ENCODE data around the gene IPMK.
A peak's percentile ranks its signal among the peaks of the same experiment; 100 is the strongest.

The IPMK gene

DNA sequence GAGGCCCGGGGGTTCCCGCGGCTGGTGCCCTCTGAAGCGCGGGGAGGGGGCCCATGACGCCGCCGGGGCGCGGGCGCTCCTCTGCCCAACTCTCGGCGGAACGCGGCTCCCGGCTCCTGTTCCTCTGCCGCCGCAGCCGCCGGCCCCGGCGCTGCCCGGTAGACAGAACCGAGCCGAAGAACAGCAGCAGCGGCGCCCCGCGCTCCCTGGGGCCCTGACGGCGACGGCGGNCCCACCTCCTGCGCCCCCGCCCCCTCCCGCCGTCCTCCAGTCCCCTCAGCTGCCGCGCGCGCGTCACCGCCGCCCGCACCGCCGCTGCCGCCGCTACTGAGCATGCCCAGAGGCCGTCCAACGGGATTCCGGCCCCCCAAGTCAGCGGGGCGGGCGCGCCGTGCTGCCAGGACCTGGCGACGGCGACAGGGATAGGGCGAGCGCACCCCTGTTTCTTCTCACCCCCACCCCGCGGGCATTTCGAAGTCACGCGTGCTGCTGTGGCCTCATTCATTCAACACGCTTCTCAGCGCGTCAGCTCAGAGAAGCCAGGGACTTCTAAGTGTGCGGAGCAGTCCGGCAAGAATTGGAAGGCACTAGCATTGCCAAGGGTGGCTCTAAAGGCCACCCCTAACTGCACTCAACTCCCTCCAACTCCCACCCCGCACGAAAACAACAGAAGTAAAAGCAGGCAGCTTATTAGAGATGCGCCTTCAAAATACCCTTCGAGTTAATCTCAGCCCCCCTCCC, at the start of gene IPMK:
Gene IPMK (minus strand): TSS at position 182 of the 741 bp plus-strand sequence. CDS start 283 bp downstream, outside the sequence.
- DNase-seq: peak; percentile 74

DNA sequence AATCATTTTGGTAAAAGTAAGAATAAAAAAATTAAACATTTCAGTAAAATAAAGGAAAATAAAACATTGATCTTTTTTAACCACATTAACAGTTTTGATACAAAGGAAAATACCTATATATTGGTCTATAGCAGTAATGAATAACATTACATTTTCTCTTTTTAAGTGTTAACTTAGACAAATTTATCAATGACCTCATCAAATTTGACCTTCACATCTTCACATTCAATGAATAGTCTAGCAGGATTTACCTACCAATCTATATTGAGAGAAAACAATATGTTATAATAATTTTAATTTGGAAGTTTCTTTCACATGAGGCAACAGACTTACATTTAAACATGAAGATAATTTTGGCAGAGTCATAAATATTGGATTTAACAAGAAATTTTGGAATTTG, 49.2 kb upstream of the IPMK start:
- DNase-seq: no peak

DNA sequence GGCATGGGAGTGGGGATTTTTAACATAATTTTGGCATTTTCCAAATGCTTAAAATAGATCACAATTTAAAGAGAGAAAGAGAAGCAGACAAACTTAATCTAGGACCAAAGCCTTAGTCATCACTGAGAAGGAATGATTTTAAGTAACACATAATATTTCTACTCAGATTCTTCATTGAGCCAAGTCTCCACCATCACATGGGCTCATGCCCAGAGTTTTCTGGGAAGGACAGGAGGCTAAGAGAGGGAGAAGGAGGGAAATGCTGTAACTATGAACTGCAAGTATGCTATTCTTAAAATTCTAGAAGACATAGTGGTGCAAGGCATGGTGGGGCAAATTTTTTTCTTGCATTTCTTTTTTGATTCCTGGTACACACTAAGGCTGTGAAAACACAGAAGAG, 43.3 kb upstream of the IPMK start:
- DNase-seq: no peak

DNA sequence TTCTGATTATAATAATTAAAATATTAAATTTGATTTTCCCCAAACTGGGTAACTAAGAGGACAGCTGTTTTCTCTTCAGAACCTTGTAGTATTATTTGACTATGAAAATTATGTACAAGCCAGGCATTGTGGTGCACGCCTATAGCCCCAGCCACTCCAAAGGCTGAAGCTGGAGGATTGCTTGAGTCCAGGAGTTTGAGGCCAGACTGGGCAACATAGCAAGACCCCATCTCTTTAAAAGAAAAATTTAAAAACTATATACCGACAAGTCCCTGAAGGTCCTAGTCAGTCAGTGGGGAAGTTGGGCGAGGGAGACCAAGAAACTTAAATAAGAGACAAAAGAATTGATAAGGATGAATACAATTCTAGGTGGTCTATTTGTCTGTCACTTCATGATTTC, 40.0 kb upstream of the IPMK start:
- DNase-seq: no peak

- DNase-seq: no peak
Observed at GRCh38 chr10:58305821-58306220, 38.1 kb upstream of the IPMK start.

GRCh38 chr10:58304099-58304633, 36.5 kb upstream of the IPMK start:
- no peak for DNase-seq

DNA sequence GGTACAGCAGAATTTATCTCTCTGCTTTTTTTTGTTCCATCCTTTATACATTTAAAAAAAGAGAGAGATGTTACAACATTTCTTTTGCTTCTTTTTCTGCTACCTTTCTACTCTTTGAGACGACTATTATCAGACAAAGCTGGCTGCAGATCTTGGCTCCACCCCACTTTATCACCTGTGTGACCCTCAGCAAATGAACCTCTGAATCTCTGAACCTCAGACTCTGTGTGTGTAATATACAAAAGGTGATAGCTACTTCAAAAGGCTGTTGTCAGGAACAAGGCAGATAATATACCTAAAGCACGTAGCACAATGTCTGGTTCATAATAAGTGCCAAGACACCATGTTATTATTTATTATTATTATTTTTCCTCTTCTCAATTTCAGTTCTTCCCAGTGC, 34.6 kb upstream of the IPMK start:
- no peak for DNase-seq

GRCh38 chr10:58300676-58301075, 33.0 kb upstream of the IPMK start:
- no peak for DNase-seq

GRCh38 chr10:58299580-58299979, 31.9 kb upstream of the IPMK start:
- DNase-seq: peak; percentile 6

GRCh38 chr10:58293989-58294388, 26.3 kb upstream of the IPMK start:
- no peak for DNase-seq

DNA sequence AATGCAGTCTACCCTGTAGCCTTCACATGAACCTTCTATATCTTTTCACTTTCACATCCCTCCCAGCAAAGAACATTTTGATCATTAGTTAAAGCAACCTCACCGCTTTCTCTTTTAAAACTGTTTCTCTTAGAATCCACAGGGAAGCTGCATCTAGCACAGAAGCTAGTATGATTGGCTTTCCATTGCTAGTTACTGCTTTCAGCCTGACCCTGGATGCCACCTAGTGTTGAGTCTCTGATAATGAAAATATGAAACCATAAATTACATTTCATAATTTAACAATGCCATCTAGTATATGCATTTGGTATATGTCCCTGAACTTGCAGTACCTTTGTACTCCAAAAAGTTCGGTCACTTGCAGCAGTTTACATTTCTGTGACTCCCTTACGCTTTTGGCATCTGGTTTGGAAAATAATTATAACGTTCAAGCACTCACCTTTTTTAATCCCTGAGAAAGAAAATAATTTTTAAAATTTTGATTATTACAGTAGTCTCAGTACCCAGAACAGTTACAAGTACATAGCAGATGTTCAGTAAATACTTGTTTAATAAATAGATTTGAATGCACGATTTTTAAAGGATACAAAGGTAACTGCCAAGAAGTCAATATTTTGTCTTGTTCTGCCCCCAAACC, 24.0 kb upstream of the IPMK start:
- DNase-seq: no peak

DNA sequence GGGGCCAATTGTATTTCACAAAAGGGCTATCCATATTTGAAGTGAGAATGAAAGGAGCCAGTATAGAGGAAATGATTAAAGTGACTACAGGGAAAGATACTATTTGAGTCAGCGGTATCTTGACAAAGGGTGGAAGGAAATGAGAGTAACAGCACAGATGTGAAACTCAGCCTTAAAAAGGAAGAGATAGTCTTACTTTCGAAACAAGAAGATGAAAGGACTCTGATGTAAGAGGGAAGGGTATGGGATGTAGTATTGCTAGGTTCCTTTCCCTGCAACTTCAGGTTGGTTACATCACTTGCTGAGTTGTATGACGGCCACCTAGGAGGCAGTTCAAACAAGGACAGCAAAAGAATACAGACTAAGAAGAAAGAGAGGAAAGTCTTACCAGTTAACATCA, 14.9 kb upstream of the IPMK start:
- DNase-seq: no peak

DNA sequence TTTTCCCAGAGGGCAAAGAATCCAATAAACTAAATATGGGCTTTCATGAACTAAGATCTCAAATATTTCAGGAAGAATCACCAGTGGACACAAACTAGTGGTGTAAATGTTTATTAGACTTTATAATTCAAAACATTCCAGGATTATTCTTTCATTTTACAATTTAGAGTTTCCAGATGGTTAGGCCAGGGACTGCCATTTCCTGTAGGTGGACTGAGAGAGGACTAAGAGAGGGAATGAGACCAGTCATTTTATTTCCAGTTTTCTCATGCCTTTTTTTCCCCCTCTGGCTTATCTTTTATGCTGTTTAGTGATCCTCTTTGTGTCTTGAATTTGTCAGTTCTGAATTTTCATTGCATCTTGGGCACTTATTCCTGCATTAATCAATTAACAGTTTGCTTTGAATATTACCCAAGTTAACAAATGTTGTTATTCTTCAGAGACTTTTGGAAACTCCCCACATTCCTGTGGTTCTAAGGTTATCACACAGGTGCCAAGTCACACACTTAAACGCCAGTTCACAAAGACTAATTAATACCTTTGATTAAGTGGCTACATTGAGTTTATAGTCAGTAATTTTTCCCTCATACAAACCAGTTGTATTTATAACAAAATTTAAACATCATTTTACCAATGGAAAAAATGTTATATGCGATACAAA, 13.5 kb upstream of the IPMK start:
- DNase-seq: no peak

GRCh38 chr10:58280477-58280876, 12.8 kb upstream of the IPMK start:
- no peak for DNase-seq

- DNase-seq: no peak
Observed at GRCh38 chr10:58278962-58279307, 11.2 kb upstream of the IPMK start.

DNA sequence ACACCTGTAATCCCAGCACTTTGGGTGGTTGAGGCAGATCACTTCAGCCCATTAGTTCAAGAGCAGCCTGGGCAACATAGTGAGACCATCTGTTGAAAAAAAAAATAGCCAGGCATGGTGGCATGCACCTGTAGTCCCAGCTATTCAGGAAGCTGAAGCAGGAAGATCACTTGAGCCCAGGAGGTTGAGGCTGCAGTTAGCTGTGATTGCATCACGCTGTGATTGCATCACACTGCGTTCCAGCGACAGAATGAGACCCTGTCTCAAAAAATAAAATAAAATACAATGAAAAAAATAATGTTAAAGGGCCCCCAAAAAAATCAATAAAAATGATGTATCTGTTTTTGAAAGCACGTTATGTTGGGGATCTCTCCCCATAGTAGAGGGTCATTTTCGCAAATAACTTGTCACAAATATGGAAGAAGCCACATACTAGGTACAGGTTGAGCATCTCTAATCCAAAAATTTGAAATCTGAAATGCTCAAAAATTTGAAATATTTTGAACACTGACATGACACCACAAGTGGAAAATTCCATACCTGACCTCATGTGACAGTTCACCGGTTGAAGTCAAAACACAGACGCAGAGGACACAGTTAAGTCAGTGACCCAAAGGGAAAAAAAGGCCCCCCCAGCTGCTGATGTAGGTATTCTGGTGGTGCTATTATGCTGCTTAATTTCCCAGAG, 10.7 kb upstream of the IPMK start:
- no peak for DNase-seq

DNA sequence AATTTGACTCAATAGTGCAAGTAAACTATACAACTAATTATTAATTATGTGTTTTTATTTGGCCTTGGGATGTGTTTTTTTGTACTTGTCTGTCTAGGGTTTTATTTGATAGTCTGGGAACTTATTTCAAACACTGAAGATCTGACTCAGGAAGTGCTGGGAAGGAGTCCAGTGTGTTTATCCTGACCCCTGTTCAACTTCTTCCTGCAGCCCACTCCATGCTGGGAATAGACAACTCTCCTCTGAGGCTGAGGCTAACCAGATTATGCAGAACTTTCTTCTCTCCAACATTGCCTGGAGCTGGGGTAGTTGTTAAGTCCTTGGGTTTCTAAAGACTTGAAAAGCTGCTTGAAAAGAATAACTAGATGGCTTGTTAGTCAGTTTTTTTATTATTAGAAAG, 8.2 kb upstream of the IPMK start:
- no peak for DNase-seq

DNA sequence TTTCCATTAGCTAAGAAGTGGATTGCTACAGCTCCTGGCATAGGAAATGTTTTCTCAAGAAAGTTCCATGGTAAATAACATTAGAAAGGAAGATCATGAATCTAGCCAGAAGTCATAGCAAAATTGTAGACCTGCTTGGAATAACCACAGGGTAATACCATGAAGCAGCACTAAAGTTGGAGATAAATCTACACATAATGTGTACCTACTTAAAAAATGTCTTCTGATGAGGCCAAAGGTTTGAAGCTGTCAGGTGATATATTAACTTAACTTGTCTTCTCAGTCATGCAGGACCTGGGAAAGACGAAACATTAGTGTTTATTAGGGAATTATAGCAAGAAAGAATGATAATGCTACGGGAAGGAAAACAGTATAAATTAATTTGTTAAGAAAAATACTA, 7.6 kb upstream of the IPMK start:
- no peak for DNase-seq

GRCh38 chr10:58269782-58270290, 2.1 kb upstream of the IPMK start:
- no peak for DNase-seq

- DNase-seq: peak; percentile 87
Observed at GRCh38 chr10:58268946-58269781, 1.5 kb upstream of the IPMK start, which contains the start of gene CISD1. CISD1 (plus strand) TSS chr10:58269162; CDS start chr10:58269274, 112 bp downstream.

GRCh38 chr10:58268454-58268945, 806 bp upstream of the IPMK start:
- DNase-seq: no peak

Measured in NCI-H2171 (cell line).